GM12878 (cell line): Measurements from ENCODE around the gene DUSP10. TPM values are rescaled to one million over a fixed set of nuclear protein-coding genes. Genes with fewer than 3 reads are reported as not detected.

Experiments used
- ATAC-seq: fragments of 200-7000 bp; cut with Tn5 transposase; 3 replicates; pipeline ENCODE4 v1.9.1; 2020; ENCODE audit warnings: mild to moderate bottlenecking, moderate library complexity
- BruUV-seq: library from RNA; stranded (reverse); fragments of 400-500 nt; replicated peaks from 2 replicates; lab custom pipeline; 2021; lab: Mats Ljungman, UMichigan
- CTCF ChIA-PET: fragments of 300-600 bp; sonication (Branson Sonifier 250); formaldehyde crosslinking; extraction: SDS; loops from one replicate; lab custom pipeline; 2021; ENCODE audit warnings: inconsistent platforms; lab: Yijun Ruan, JAX
- POLR2A ChIA-PET: fragments of 350-600 bp; formaldehyde crosslinking; extraction: SDS; loops from one replicate; lab custom pipeline; 2021; ENCODE audit warnings: inconsistent platforms; lab: Charles Lee
- RAD21 ChIA-PET: fragments of 300-600 bp; sonication (Branson Sonifier 250); formaldehyde crosslinking; loops from one replicate; lab custom pipeline; 2023; ENCODE audit warnings: antibody characterized with exemption; ENCODE audit not compliant: unreplicated experiment; lab: Charles Lee
- SMC1A ChIA-PET: fragments of 300-600 bp; sonication (Branson Sonifier 250); formaldehyde crosslinking; loops from one replicate; lab custom pipeline; 2023; ENCODE audit not compliant: unreplicated experiment, uncharacterized antibody; lab: Charles Lee
- DNase-seq: peaks from one replicate; pipeline ENCODE4 v3.0.0-alpha.2; 2011; ENCODE audit warnings: low read depth, low spot score
- FAIRE-seq: peaks from 3 replicates; lab custom pipeline; 2011; peaks lifted over from hg19 to GRCh38; lab: Jason Lieb, UNC
- H2AFZ ChIP-seq: 2 replicates; pipeline ENCODE4 v1.6.0; 2011; ENCODE audit warnings: low read depth, low read length, control low read depth; ENCODE audit not compliant: control insufficient read depth
- H3K27ac ChIP-seq: 2 replicates; pipeline ENCODE4 v1.5.1; 2011; ENCODE audit warnings: control low read depth; ENCODE audit not compliant: control insufficient read depth, insufficient read depth
- H3K27me3 ChIP-seq, 2 experiments: replicated peaks in 1 of 2; 2 replicates each; pipeline versions ENCODE4 v1.6.0 to v1.6.1; 2011; ENCODE audit warnings: low read length in 1 of 2; ENCODE audit not compliant: control insufficient read depth in 2 of 2, insufficient read depth in 2 of 2
- H3K36me3 ChIP-seq, 2 experiments: 2 replicates each; pipeline ENCODE4 v1.5.1; 2011; ENCODE audit warnings: low read length in 1 of 2; ENCODE audit not compliant: control insufficient read depth in 2 of 2, insufficient read depth in 2 of 2
- H3K4me1 ChIP-seq: 2 replicates; pipeline ENCODE4 v1.6.1; 2011; ENCODE audit warnings: mild to moderate bottlenecking, low read length, moderate library complexity, mixed read lengths; ENCODE audit not compliant: control insufficient read depth, insufficient read depth
- H3K4me2 ChIP-seq: 2 replicates; pipeline ENCODE4 v1.6.0; 2011; ENCODE audit warnings: control low read depth; ENCODE audit not compliant: control insufficient read depth, insufficient read depth
- H3K4me3 ChIP-seq: fragments of 200-600 bp; sonication (generic); 2 replicates; pipeline ENCODE4 v1.5.1; 2016
- H3K79me2 ChIP-seq: 2 replicates; pipeline ENCODE4 v1.6.0; 2011; ENCODE audit warnings: low read length; ENCODE audit not compliant: control insufficient read depth, insufficient read depth
- H3K9ac ChIP-seq: 2 replicates; pipeline ENCODE4 v1.8.0; 2011; ENCODE audit warnings: low read length, control low read depth, mixed read lengths; ENCODE audit not compliant: control insufficient read depth, insufficient read depth
- H3K9me3 ChIP-seq: replicated peaks from 3 replicates; pipeline ENCODE4 v1.5.1; 2011; ENCODE audit warnings: mild to moderate bottlenecking, low read length; ENCODE audit not compliant: control insufficient read depth, insufficient read depth
- H4K20me1 ChIP-seq: 2 replicates; pipeline ENCODE4 v1.6.0; 2011; ENCODE audit not compliant: control insufficient read depth, insufficient read depth
- DPF2 ChIP-seq: fragments of 450-650 bp; IDR thresholded peaks from 2 replicates; pipeline ENCODE4 v1.6.1; 2017; ENCODE audit warnings: mild to moderate bottlenecking
- EP300 ChIP-seq, 2 experiments: fragments of 150-350 bp in 1 of 2; IDR thresholded peaks; 2 replicates each; pipeline ENCODE4 v1.6.1; 2011 to 2012; ENCODE audit warnings: low read depth in 2 of 2, low read length in 2 of 2, borderline replicate concordance in 1 of 2, improper control_type of control experiment in 1 of 2, inconsistent platforms in 1 of 2; ENCODE audit not compliant: control insufficient read depth in 1 of 2
- NFYA ChIP-seq: IDR thresholded peaks from 2 replicates; pipeline ENCODE4 v1.6.1; 2011; ENCODE audit warnings: low read depth, mild to moderate bottlenecking, low read length, improper control_type of control experiment, borderline replicate concordance
- POLR2AphosphoS5 ChIP-seq: IDR thresholded peaks from 2 replicates; pipeline ENCODE4 v1.6.1; 2011; ENCODE audit warnings: mild to moderate bottlenecking, low read length, inconsistent platforms
- SREBF1 ChIP-seq: IDR thresholded peaks from 2 replicates; pipeline ENCODE4 v1.6.1; 2012; ENCODE audit warnings: mild to moderate bottlenecking, low read length
- TBL1XR1 ChIP-seq: IDR thresholded peaks from 2 replicates; pipeline ENCODE4 v1.6.1; 2012; ENCODE audit warnings: low read depth, low read length, improper control_type of control experiment
- ZNF24 ChIP-seq: fragments of 450-650 bp; IDR thresholded peaks from 2 replicates; pipeline ENCODE4 v1.6.1; 2017; ENCODE audit warnings: antibody characterized with exemption, mild to moderate bottlenecking
- WGBS: methylation state at CpG from one replicate; pipeline ENCODE4 v1.1.6; 2016; ENCODE audit warnings: low lambda C conversion rate; ENCODE audit not compliant: insufficient replicate concordance, insufficient coverage; ENCODE audit errors: missing lambda C conversion rate; 5-methylcytosine and 5-hydroxymethylcytosine counted together
- in situ Hi-C: fragments of 300-500 bp; cut with MboI; formaldehyde crosslinking; loops from 9 replicates; pipeline ENCODE4 v1.14.3; 2018; ENCODE audit warnings: mixed read lengths
- intact Hi-C: fragments of 100-400 bp; cut with micrococcal nuclease; formaldehyde crosslinking; loops from one replicate; pipeline ENCODE4 v1.14.2; 2022; ENCODE audit not compliant: unreplicated experiment
- polyA plus RNA-seq, 11 experiments: library from polyadenylated mRNA; depleted of rRNA in 4 of 11; unstranded in 6 of 11; stranded (reverse) in 5 of 11; fragments of >200 nt; fragmentation: Nextera tagmentation in 4 of 11; fragmentation: Illumina TruSeq in 1 of 11; extraction: Ambion mirVana in 4 of 11; extraction: Trizol in 1 of 11; gene quantifications; 1 replicate in 1 of 11; 2 replicates in 10 of 11; pipeline versions ENCODE4 v1.2.1 to v1.2.3, GENCODE V29; 2011 to 2016; ENCODE audit warnings: inconsistent platforms in 2 of 11, missing spikeins in 2 of 11, low read depth in 1 of 11
- total RNA-seq, 4 experiments: library from RNA; depleted of rRNA in 3 of 4; stranded (reverse); fragments of >200 nt in 3 of 4; fragmentation: Illumina TruSeq in 1 of 4; extraction: Trizol in 1 of 4; gene quantifications; 2 replicates each; pipeline versions ENCODE4 v1.2.1 to v1.2.3, GENCODE V29; 2013 to 2021
- TF ChIP-seq, protein P1 (sequence below): IDR thresholded peaks from 2 replicates; pipeline ENCODE4 v1.6.1; 2011; ENCODE audit warnings: mild to moderate bottlenecking, low read depth, low read length, moderate library complexity; ENCODE audit not compliant: insufficient replicate concordance
- TF ChIP-seq, protein P2 (sequence below): fragments of 450-650 bp; IDR thresholded peaks from 2 replicates; pipeline ENCODE4 v1.6.1; 2017; ENCODE audit warnings: borderline replicate concordance

Gene DUSP10
- total and polyA plus RNA-seq, 10 of the 15 experiments (the other 5 are each of a cell fraction or from before 2014, with no cell fraction given) = 20.3 to 38.4 (median 27.8) TPM

DNA sequence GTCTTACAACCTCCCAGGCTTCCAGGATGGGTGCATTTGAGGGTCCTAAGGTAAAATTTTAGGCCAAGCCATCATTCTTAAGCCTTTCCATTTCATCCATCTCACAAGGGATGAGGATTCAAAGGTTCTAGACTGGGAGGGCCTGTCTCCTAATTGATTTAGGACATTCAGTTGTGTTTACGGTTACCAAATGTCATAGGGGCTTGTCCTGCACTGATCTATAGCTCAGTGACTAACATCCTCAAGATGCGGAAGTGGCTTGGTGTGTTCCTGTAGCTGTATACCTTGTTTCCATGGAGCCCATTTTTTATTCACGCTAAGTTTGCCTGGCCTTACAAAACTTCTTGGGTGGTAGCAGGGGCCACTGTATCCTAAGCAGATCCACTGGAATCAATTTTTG lies 52.8 kb downstream of the DUSP10 start:
- Histone ChIP-seq H3K9me3 (0 out of 3 replicates have a peak, but pooled peaks cover 2% of the 10 kb centered on the region), H3K27me3 (no peaks in the 10 kb centered on the region), H3K4me2 (no peak overlapping the region), H3K36me3 (no peaks in the 10 kb centered on the region), H2AFZ (no peak overlapping the region), H3K79me2 (no peaks in the 10 kb centered on the region), H3K27ac (no peak overlapping the region), H4K20me1 (no peaks in the 10 kb centered on the region), H3K9ac (no peak overlapping the region), H3K4me1 (peaks cover 3% of the 10 kb centered on the region; the same call in 1 of the 2 replicates), H3K4me3 (no peak overlapping the region)
- POLR2A ChIA-PET = interaction anchor here (1.5 kb wide), 1 partner anchor 9 kb away, joined by 3 read pairs; no protein-coding TSS in a partner anchor
- SMC1A ChIA-PET = interaction anchor here (0.8 to 5.2 kb wide), 8 partner anchors 11 to 213 kb away, joined by 3 to 44 read pairs (median 6); no protein-coding TSS in a partner anchor
- CTCF ChIA-PET = interaction anchor here (1.2 to 2.0 kb wide), 4 partner anchors 10 to 212 kb away, joined by 3 to 7 read pairs (median 5); no protein-coding TSS in a partner anchor
- WGBS = 79% methylated on average over 3 of the region's 3 CpGs
- no peak for TF ChIP-seq DPF2
- TF ChIP-seq NFYA = no peak
- no peak for TF ChIP-seq ZNF24
- TF ChIP-seq POLR2AphosphoS5 = no peak
- no peak for TF ChIP-seq SREBF1
- TF ChIP-seq, protein P1, sequence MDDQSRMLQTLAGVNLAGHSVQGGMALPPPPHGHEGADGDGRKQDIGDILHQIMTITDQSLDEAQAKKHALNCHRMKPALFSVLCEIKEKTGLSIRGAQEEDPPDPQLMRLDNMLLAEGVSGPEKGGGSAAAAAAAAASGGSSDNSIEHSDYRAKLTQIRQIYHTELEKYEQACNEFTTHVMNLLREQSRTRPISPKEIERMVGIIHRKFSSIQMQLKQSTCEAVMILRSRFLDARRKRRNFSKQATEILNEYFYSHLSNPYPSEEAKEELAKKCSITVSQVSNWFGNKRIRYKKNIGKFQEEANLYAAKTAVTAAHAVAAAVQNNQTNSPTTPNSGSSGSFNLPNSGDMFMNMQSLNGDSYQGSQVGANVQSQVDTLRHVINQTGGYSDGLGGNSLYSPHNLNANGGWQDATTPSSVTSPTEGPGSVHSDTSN = no peak
- TF ChIP-seq TBL1XR1 = no peak
- TF ChIP-seq, protein P2, sequence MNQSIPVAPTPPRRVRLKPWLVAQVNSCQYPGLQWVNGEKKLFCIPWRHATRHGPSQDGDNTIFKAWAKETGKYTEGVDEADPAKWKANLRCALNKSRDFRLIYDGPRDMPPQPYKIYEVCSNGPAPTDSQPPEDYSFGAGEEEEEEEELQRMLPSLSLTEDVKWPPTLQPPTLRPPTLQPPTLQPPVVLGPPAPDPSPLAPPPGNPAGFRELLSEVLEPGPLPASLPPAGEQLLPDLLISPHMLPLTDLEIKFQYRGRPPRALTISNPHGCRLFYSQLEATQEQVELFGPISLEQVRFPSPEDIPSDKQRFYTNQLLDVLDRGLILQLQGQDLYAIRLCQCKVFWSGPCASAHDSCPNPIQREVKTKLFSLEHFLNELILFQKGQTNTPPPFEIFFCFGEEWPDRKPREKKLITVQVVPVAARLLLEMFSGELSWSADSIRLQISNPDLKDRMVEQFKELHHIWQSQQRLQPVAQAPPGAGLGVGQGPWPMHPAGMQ = no peak
- no peak for TF ChIP-seq EP300 (IDR thresholded peaks at IDR 0.05; ENCODE audit: borderline replicate concordance in 1 of 2, control insufficient read depth in 1 of 2, low read depth in 2 of 2, low read length in 2 of 2)
- no TSS peak for BruUV-seq
- no peak for DNase-seq
- intact Hi-C loops (no loop called here), in situ Hi-C loops (no loop called here)
- FAIRE-seq = no peak
- no peak for ATAC-seq
- RAD21 ChIA-PET = interaction anchor here (1.1 to 2.2 kb wide), 2 partner anchors 15 to 19 kb away, joined by 4 to 10 read pairs; no protein-coding TSS in a partner anchor
